Large intestine (tissue), 3 donors: Measurements from ENCODE around the gene AGBL1. TPM values are rescaled to one million over a fixed set of nuclear protein-coding genes. Genes with fewer than 3 reads are reported as not detected.

Source experiments
- DNase-seq, 2 donors: peaks; one replicate each; pipeline versions ENCODE4 v3.0.0 to v3.0.0-alpha.2; 2013
- H3K27ac ChIP-seq: one replicate; pipeline ENCODE4 v1.5.1; 2013; ENCODE audit warnings: low read length
- H3K27me3 ChIP-seq: 2 replicates; pipeline ENCODE4 v1.6.1; 2013; ENCODE audit warnings: low read length; ENCODE audit not compliant: control insufficient read depth, insufficient read depth
- H3K36me3 ChIP-seq: 2 replicates; pipeline ENCODE4 v1.6.1; 2013; ENCODE audit warnings: low read length; ENCODE audit not compliant: control insufficient read depth, insufficient read depth
- H3K4me1 ChIP-seq: one replicate; pipeline ENCODE4 v1.6.1; 2013; ENCODE audit warnings: low read length; ENCODE audit not compliant: control insufficient read depth, insufficient read depth
- H3K4me3 ChIP-seq: one replicate; pipeline ENCODE4 v1.5.1; 2013; ENCODE audit warnings: low read length
- H3K9me3 ChIP-seq: one replicate; pipeline ENCODE4 v1.6.1; 2013; ENCODE audit warnings: mild to moderate bottlenecking, low read depth, low read length, moderate library complexity; ENCODE audit not compliant: control insufficient read depth
- WGBS: methylation state at CpG from one replicate; pipeline ENCODE4 v1.1.5; 2013; ENCODE audit warnings: low lambda C conversion rate; ENCODE audit not compliant: insufficient coverage; 5-methylcytosine and 5-hydroxymethylcytosine counted together
- polyA plus RNA-seq: library from polyadenylated mRNA; unstranded; fragments of 120-200 nt; gene quantifications from one replicate; pipeline ENCODE4 v1.2.1, GENCODE V29; 2013

Gene AGBL1
- polyA plus RNA-seq, 1 donor: 0.04 TPM

- H3K9me3 ChIP-seq: no peaks in the 10 kb centered on the region
- H3K4me3 ChIP-seq: no peak overlapping the region
- WGBS: no CpG with 5 or more reads among the region's 3 CpGs
- no peaks in the 10 kb centered on the region for H3K36me3 ChIP-seq
- no peaks in the 10 kb centered on the region for H3K4me1 ChIP-seq
- H3K27me3 ChIP-seq: no peaks in the 10 kb centered on the region
- DNase-seq: no peak
- H3K27ac ChIP-seq: no peak overlapping the region
Observed at GRCh38 chr15:86905625-86906256, 826.1 kb downstream of the AGBL1 start.

- no peaks in the 10 kb centered on the region for H3K36me3 ChIP-seq
- H3K27me3 ChIP-seq: no peaks in the 10 kb centered on the region
- no peaks in the 10 kb centered on the region for H3K9me3 ChIP-seq
- H3K4me1 ChIP-seq: no peaks in the 10 kb centered on the region
- DNase-seq: no peak
- H3K27ac ChIP-seq: no peak overlapping the region
- no peak overlapping the region for H3K4me3 ChIP-seq
- no CpG with 5 or more reads among the region's 2 CpGs for WGBS
Observed at GRCh38 chr15:86906376-86906775, 826.7 kb downstream of the AGBL1 start.

- whole genome bisulfite sequencing: no CpG with 5 or more reads among the region's 5 CpGs
- Histone ChIP-seq H3K4me3 (no peak overlapping the region), H3K4me1 (no peaks in the 10 kb centered on the region), H3K27ac (no peak overlapping the region), H3K9me3 (no peaks in the 10 kb centered on the region), H3K36me3 (no peaks in the 10 kb centered on the region), H3K27me3 (peaks cover 2% of the 10 kb centered on the region)
- no peak for DNase-seq
Observed at GRCh38 chr15:86911022-86911421, 831.4 kb downstream of the AGBL1 start.

- Histone ChIP-seq H3K36me3 (no peaks in the 10 kb centered on the region), H3K9me3 (no peaks in the 10 kb centered on the region), H3K4me3 (no peak overlapping the region), H3K27me3 (peaks cover 2% of the 10 kb centered on the region), H3K4me1 (no peaks in the 10 kb centered on the region), H3K27ac (no peak overlapping the region)
- no peak for DNase-seq
- no CpG with 5 or more reads among the region's 1 CpG for WGBS
Observed at GRCh38 chr15:86912661-86913060, 833.0 kb downstream of the AGBL1 start.

GRCh38 chr15:86915811-86916331, 836.2 kb downstream of the AGBL1 start:
- WGBS: no CpG with 5 or more reads among the region's 12 CpGs
- H3K27me3 ChIP-seq: peaks cover 2% of the 10 kb centered on the region
- DNase-seq: peak; percentile 10 to 33
- no peaks in the 10 kb centered on the region for H3K9me3 ChIP-seq
- no peak overlapping the region for H3K4me3 ChIP-seq
- H3K36me3 ChIP-seq: no peaks in the 10 kb centered on the region
- no peak overlapping the region for H3K27ac ChIP-seq
- no peaks in the 10 kb centered on the region for H3K4me1 ChIP-seq

GRCh38 chr15:86916671-86917360, 837.1 kb downstream of the AGBL1 start:
- no peaks in the 10 kb centered on the region for H3K4me1 ChIP-seq
- peak in 1 of 2 donors; percentile 12 for DNase-seq
- H3K27me3 ChIP-seq: peaks cover 2% of the 10 kb centered on the region
- no peaks in the 10 kb centered on the region for H3K9me3 ChIP-seq
- WGBS: 100% methylated on average over 1 of the region's 12 CpGs
- H3K4me3 ChIP-seq: no peak overlapping the region
- no peaks in the 10 kb centered on the region for H3K36me3 ChIP-seq
- no peak overlapping the region for H3K27ac ChIP-seq

- H3K27ac ChIP-seq: no peak overlapping the region
- H3K4me1 ChIP-seq: no peaks in the 10 kb centered on the region
- H3K4me3 ChIP-seq: no peak overlapping the region
- H3K27me3 ChIP-seq: peaks cover 2% of the 10 kb centered on the region
- no CpG with 5 or more reads among the region's 5 CpGs for WGBS
- no peak for DNase-seq
- no peaks in the 10 kb centered on the region for H3K36me3 ChIP-seq
- no peaks in the 10 kb centered on the region for H3K9me3 ChIP-seq
Observed at GRCh38 chr15:86917361-86917671, 837.6 kb downstream of the AGBL1 start.

- Histone ChIP-seq H3K9me3 (no peaks in the 10 kb centered on the region), H3K4me1 (no peaks in the 10 kb centered on the region), H3K4me3 (no peak overlapping the region), H3K36me3 (no peaks in the 10 kb centered on the region), H3K27ac (no peak overlapping the region), H3K27me3 (peaks cover 2% of the 10 kb centered on the region)
- WGBS: no CpG with 5 or more reads among the region's 4 CpGs
- DNase-seq: no peak
Observed at GRCh38 chr15:86919581-86919980, 839.9 kb downstream of the AGBL1 start.

GRCh38 chr15:86929461-86929860, 849.8 kb downstream of the AGBL1 start:
- Histone ChIP-seq H3K9me3 (no peaks in the 10 kb centered on the region), H3K4me1 (no peaks in the 10 kb centered on the region), H3K36me3 (no peaks in the 10 kb centered on the region), H3K27me3 (peaks cover 2% of the 10 kb centered on the region), H3K4me3 (no peak overlapping the region), H3K27ac (no peak overlapping the region)
- DNase-seq: no peak
- WGBS: no CpG with 5 or more reads among the region's 2 CpGs

GRCh38 chr15:86932456-86932855, 852.8 kb downstream of the AGBL1 start:
- Histone ChIP-seq H3K36me3 (no peaks in the 10 kb centered on the region), H3K27me3 (peaks cover 2% of the 10 kb centered on the region), H3K4me3 (no peak overlapping the region), H3K4me1 (no peaks in the 10 kb centered on the region), H3K27ac (no peak overlapping the region), H3K9me3 (no peaks in the 10 kb centered on the region)
- no CpG with 5 or more reads among the region's 4 CpGs for WGBS
- no peak for DNase-seq

- peaks cover 2% of the 10 kb centered on the region for H3K27me3 ChIP-seq
- no peak overlapping the region for H3K27ac ChIP-seq
- H3K4me1 ChIP-seq: no peaks in the 10 kb centered on the region
- H3K36me3 ChIP-seq: no peaks in the 10 kb centered on the region
- WGBS: no CpG with 5 or more reads among the region's 8 CpGs
- H3K9me3 ChIP-seq: no peaks in the 10 kb centered on the region
- no peak for DNase-seq
- H3K4me3 ChIP-seq: no peak overlapping the region
Observed at GRCh38 chr15:86935841-86936240, 856.2 kb downstream of the AGBL1 start.
